ENCODE measurements around the gene ETF1.

DNA sequence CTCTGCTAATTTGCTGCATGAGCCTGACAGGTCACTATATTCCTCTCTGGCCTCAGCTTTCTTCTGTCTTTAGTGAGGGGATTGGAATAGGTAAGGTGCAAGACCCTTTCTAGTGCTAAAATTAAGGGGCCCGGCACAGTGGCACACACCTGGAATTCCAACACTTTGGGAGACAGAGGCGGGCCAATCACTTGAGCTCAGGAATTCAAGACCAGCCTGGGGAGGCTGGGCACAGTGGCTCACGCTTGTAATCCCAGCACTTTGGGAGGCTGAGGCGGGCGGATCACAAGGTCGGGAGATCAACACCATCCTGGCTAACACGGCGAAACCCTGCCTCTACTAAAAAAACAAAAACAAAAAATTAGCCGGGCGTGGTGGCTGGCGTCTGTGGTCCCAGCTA lies 40.5 kb downstream of the ETF1 start:
- TF ChIP-seq POLR2AphosphoS5 (IDR thresholded peaks at IDR 0.05): no peak
- TF ChIP-seq, protein P1, sequence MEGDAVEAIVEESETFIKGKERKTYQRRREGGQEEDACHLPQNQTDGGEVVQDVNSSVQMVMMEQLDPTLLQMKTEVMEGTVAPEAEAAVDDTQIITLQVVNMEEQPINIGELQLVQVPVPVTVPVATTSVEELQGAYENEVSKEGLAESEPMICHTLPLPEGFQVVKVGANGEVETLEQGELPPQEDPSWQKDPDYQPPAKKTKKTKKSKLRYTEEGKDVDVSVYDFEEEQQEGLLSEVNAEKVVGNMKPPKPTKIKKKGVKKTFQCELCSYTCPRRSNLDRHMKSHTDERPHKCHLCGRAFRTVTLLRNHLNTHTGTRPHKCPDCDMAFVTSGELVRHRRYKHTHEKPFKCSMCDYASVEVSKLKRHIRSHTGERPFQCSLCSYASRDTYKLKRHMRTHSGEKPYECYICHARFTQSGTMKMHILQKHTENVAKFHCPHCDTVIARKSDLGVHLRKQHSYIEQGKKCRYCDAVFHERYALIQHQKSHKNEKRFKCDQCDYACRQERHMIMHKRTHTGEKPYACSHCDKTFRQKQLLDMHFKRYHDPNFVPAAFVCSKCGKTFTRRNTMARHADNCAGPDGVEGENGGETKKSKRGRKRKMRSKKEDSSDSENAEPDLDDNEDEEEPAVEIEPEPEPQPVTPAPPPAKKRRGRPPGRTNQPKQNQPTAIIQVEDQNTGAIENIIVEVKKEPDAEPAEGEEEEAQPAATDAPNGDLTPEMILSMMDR (IDR thresholded peaks at IDR 0.05): no peak
